Hepatic stellate cell (primary cell): ENCODE results near the gene SLC30A7.
"Not testable (repeated sequence)": the region's sequence is repeated elsewhere in the genome, so short reads cannot be mapped to it uniquely, and the experiment has no call there.

Experiments
- DNase-seq: peaks from one replicate; pipeline ENCODE4 v3.0.0; 2011; ENCODE audit warnings: low spot score

Gene SLC30A7

DNA sequence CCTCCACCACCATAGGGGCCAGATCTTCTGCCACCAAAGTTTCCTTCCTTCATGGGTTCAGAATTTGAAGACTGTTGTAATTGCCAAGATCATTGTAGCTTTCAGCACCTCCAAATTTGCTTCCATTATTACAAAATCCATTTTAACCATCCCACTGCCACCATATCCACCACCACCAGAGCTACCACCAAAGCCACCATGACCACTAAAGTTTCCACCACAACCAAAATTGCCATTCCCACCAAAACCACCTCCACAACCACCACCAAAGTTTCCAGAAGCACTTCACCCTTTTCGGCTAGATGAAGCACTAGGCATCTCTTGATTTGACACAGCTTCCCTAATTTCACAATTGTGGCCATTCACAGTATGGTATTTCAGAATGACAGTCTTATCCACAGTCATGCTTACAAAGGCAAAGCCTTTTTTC lies 45.2 kb downstream of the SLC30A7 start:
- DNase-seq: no peak

DNA sequence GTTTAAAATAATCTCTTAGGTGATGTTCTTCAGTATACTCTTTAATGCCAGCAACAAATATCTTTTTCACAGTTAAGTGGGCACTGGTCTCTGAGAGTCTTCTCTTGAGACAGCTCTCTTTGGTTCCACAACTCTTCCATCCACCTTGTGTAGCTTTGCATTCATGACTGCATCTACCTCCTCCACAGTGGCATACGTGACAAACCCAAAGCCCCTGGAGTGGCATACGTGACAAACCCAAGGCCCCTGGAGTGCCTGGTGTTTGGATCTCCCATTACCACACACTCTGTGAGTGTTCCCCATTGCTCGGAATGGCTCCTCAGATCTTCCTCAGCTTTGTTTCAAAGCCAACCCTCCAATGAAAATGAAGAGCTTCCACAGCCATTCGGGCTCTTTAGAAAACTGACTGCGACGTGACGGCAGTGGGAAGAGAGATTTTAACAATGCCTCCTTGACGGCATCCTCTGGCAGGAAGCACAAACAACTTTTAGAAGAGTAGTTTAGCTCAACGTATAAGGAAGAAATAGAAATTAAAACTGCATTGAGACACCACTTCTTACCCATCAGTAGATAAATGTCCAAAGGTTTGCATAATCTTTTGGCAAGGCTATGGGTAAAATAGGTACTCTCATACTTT lies 45.8 kb downstream of the SLC30A7 start:
- DNase-seq: no peak

DNA sequence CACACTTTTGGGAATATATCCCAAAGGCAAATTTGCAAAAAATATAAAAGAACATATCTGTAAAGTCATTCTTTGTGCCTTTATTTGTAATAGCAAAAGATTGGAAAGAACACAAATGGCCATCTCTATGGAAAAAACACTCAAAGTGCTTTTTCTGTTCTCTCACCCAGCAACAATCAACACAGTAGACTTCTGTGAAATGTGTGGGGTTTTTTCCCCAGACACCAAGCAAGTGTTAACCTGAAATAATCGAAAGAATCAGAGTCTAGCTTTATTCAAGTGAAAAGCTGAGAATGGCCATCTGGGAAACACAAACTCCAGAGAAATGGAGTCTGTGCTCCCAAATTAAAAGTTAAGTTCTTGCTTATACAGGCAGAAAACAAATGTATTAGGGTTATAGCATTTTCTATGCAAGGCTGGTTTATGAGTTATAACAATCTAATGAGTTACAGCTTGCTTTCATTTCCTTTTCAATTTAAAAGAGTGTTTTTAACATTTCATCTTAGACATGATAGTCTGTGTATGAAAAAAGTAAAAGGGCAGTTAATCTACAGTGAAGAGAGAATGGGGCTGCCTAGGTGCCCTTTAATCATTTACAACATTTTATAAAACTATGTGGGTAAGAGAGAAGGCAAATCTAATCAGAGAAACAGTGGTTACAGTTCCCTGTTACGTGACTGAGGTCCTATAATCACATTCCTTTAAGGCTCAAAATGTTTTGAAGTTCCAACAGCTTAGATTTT lies 46.6 kb downstream of the SLC30A7 start:
- DNase-seq: no peak

- DNase-seq: no peak
Measured at GRCh38 chr1:100943533-100943932, 47.6 kb downstream of the SLC30A7 start.

DNA sequence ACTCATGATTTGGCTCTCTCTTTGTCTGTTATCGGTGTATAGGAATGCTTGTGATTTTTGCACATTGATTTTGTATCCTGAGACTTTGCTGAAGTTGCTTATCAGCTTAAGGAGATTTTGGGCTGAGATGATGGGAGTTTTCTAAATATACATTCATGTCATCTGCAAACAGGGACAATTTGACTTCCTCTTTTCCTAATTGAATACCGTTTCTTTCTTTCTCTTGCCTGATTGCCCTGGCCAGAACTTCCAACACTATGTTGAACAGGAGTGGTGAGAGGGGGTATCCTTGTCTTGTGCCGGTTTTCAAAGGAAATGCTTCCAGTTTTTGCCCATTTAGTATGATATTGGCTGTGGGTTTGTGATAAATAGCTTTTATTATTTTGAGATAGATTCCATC lies 50.2 kb downstream of the SLC30A7 start:
- not testable (repeated sequence) for DNase-seq

- DNase-seq: not testable (repeated sequence)
Measured at GRCh38 chr1:100947816-100948215, 51.9 kb downstream of the SLC30A7 start.

GRCh38 chr1:100948721-100949405 lies 53.0 kb downstream of the SLC30A7 start:
- DNase-seq: not testable (repeated sequence)

DNA sequence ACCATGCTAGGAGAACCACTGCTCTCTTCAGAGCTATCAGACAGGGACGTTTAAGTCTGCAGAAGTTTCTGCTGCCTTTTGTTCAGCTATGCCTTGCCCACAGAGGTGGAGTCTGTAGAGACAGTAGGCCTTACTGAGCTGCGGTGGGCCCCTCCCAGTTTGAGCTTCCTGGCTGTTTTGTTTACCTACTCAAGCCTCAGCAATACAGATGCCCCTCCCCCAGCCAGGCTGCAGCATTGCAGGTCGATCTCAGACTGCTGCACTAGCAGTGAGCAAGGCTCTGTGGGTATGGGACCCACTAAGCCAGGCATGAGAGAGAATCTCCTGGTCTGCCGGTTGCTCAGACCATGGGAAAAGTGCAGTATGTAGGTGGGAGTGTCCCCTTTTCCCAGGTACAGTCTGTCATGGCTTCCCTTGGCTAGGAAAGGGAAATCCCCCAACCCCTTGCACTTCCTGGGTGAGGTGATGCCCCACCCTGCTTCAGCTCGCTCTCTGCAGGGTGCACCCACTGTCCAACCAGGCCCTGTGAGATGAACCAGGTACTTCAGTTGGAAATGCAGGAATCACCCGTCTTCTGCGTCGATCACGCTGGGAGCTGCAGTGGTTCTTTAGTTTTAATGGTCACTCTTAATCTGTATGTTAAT lies 53.7 kb downstream of the SLC30A7 start:
- not testable (repeated sequence) for DNase-seq

DNA sequence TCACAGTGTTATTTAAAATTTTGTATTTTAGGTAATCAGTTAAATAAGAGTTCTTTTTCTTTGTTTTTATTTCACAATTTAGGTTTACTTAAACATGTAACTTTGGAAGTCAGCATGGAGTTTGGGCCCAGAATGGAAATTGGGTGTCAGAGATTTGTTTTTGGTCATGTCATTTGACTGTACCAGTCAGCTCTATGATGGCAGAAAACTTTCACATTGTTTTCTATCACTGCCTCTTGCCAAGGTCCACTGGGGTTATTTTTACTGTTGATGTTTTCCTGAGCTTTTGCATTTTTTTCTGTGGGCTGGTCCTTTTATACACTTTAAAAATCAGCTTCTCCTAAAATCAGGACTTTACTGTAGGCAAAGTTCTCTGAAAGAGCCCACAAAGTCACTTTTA lies 54.4 kb downstream of the SLC30A7 start:
- no peak for DNase-seq

GRCh38 chr1:100950781-100951180 lies 54.9 kb downstream of the SLC30A7 start:
- no peak for DNase-seq

GRCh38 chr1:100952104-100952745 lies 56.3 kb downstream of the SLC30A7 start:
- DNase-seq: no peak

- DNase-seq: not testable (repeated sequence)
Measured at GRCh38 chr1:100952970-100953369, 57.1 kb downstream of the SLC30A7 start.

DNA sequence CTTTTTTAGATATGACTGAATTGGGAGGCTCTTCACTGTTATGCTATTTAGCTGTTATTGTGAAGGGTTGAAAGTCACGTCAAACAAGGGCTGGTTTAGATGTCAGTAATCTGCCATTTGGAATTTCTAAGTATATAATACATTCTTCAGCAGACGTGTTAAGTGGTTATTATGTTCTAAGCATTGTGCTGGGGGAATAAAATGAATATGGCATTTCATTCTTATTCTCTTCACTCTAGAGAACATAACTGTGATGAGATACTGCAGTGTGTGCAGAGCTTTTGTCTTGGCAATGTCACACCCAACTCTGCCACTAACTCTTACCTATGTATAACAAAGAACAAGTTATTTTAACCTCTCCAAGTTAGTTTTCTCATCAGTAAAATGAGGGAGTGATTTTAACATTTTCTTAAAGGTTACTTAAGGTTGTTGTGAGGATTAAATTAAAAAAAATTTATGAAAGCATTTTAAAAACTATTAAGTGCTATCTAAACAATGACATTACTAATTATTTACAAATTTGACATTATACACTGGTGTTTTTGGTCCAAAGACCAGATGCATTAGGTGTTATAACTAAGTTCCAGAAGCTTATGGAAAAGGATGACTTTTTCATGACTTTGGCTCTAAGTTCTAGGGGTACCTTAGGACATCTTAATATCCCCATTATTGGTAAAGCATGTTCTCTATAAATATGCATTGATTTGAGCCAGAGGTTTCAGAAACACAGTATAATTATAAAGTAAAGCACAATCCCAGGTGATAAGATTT lies 58.3 kb downstream of the SLC30A7 start:
- no peak for DNase-seq

DNA sequence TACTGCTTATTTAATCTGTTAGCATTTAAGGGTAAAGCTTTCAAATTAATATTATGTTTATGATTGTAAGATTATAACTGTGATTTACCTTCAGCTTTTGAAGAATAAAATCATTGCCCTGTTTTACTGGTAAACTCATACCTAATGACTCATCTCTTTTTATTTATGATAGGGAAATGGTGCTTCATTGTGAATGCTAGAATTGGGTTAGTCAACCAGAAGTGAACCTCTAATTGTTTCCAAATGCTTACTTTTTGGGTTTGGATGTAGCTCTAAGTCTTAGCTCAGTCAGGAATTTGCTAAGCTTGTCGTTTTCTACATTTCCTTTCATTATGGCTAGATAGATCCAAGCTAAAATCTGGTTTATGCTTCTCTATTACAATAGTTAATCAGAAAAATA lies 59.4 kb downstream of the SLC30A7 start:
- peak; percentile 23 for DNase-seq

- DNase-seq: no peak
Measured at GRCh38 chr1:100959502-100960060, 63.7 kb downstream of the SLC30A7 start.

DNA sequence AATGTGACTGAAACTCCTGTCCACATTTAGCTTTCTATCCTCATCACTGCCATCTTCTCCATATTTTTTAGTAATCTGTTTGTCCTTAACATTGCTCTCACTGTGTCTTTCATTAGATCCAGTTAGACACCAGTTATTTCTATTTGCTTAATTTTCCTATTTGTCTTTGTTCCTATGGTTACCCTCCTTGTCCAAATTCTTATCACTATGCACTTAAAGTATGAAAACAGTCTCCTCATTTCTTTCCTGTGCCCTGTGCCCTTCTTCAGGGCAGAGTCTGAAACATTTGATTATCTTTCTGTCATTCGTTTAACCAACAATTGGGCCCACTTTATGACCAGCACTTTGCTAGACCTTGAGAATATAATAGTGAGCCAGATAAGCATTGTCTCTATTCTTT lies 64.2 kb downstream of the SLC30A7 start:
- no peak for DNase-seq

DNA sequence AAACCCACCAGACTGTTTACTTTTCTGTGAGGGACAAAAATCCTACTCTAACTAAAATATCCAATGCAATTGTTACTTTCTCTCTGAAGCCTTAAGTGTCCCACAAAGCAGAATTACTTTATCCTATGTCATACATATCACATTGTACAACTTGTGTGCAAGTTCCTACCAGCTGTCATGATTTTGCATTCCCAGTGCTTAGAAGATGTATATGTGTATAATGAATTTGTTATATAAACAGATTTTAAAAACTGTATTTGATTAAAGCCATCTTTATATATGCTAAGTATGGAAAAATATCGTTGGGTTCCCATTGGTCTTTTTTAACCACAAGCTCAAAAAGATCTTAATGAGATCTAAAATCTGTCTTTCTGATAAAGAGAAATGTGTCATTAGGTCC lies 72.7 kb downstream of the SLC30A7 start:
- DNase-seq: no peak

- no peak for DNase-seq
Measured at GRCh38 chr1:100969327-100969726, 73.4 kb downstream of the SLC30A7 start.

- no peak for DNase-seq
Measured at GRCh38 chr1:100971021-100971420, 75.1 kb downstream of the SLC30A7 start.

- no peak for DNase-seq
Measured at GRCh38 chr1:100972185-100972584, 76.3 kb downstream of the SLC30A7 start.

DNA sequence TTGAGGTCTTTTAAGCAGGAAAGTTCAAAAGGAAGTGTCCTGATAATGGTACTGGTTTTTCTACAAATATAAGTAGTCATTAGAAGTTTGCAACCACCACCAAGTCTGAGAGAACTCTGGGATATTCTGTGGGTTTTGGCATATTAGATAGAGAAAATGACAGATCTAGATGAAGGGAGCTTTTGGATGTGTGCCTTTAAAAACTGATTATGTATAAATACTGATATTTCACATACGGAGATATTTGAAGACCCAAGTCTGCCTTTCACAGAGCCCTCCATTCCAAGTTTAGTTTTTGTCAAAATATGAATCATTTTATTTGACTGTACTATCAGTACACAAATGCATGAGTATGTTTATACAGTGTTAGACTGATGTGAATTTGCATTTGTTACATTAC lies 81.0 kb downstream of the SLC30A7 start:
- DNase-seq: no peak
